ENCODE measurements around the gene SORCS2.

DNA sequence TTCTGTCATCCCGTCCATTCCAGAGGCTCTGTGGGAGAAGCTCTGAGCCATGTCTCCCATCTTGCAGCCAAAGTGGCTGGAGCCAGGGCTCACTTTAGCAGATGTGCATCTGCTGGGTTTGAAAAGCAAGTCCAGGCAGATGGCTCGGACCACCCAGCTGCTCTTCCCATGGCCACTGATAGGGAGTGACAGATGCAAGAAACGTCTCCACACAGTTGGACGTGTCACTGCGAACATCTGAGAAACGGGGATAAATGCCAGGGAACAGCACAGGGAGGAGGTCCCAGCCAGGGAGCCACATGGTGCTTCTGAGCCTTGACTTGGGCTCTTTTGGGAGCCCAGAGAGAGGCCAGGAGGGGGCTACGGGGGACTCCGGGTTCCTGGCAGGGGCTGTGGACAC, 505.0 kb downstream of the SORCS2 start:
- TF ChIP-seq, protein P1, sequence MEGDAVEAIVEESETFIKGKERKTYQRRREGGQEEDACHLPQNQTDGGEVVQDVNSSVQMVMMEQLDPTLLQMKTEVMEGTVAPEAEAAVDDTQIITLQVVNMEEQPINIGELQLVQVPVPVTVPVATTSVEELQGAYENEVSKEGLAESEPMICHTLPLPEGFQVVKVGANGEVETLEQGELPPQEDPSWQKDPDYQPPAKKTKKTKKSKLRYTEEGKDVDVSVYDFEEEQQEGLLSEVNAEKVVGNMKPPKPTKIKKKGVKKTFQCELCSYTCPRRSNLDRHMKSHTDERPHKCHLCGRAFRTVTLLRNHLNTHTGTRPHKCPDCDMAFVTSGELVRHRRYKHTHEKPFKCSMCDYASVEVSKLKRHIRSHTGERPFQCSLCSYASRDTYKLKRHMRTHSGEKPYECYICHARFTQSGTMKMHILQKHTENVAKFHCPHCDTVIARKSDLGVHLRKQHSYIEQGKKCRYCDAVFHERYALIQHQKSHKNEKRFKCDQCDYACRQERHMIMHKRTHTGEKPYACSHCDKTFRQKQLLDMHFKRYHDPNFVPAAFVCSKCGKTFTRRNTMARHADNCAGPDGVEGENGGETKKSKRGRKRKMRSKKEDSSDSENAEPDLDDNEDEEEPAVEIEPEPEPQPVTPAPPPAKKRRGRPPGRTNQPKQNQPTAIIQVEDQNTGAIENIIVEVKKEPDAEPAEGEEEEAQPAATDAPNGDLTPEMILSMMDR (IDR thresholded peaks at IDR 0.05; ENCODE audit: insufficient read depth, low read depth, low read length): no peak
- no peak for TF ChIP-seq EZH2 (IDR thresholded peaks at IDR 0.05; ENCODE audit: insufficient read depth, low read length)

All from astrocyte (in vitro differentiated cells and primary cell).